IPS-20b (cell line): ENCODE data around the gene SERPINA6.
"Not testable (repeated sequence)": the region's sequence is repeated elsewhere in the genome, so short reads cannot be mapped to it uniquely, and the experiment has no call there.

ENCODE experiments used
- H3K27ac ChIP-seq: one replicate; pipeline ENCODE4 v1.5.1; 2013; ENCODE audit warnings: low read length
- H3K27me3 ChIP-seq: 2 replicates; pipeline ENCODE4 v1.6.1; 2013; ENCODE audit warnings: mild to moderate bottlenecking, low read length, inconsistent platforms; ENCODE audit not compliant: insufficient read depth
- H3K36me3 ChIP-seq: 2 replicates; pipeline ENCODE4 v1.6.1; 2013; ENCODE audit warnings: low read depth, mild to moderate bottlenecking, inconsistent platforms, low read length, moderate library complexity; ENCODE audit not compliant: insufficient read depth
- H3K4me1 ChIP-seq: 2 replicates; pipeline ENCODE4 v1.6.1; 2013; ENCODE audit warnings: mild to moderate bottlenecking, control low read depth, inconsistent platforms, low read length, moderate library complexity; ENCODE audit not compliant: insufficient read depth
- H3K4me3 ChIP-seq: 2 replicates; pipeline ENCODE4 v1.5.1; 2013; ENCODE audit warnings: mild to moderate bottlenecking, low read length, inconsistent platforms
- H3K9ac ChIP-seq: 2 replicates; pipeline ENCODE4 v1.6.1; 2013; ENCODE audit warnings: low read depth, mild to moderate bottlenecking, inconsistent platforms, low read length, moderate library complexity
- H3K9me3 ChIP-seq: 2 replicates; pipeline ENCODE4 v1.6.1; 2013; ENCODE audit warnings: mild to moderate bottlenecking, low read depth, low read length, inconsistent platforms; ENCODE audit not compliant: insufficient read depth

SERPINA6 gene

DNA sequence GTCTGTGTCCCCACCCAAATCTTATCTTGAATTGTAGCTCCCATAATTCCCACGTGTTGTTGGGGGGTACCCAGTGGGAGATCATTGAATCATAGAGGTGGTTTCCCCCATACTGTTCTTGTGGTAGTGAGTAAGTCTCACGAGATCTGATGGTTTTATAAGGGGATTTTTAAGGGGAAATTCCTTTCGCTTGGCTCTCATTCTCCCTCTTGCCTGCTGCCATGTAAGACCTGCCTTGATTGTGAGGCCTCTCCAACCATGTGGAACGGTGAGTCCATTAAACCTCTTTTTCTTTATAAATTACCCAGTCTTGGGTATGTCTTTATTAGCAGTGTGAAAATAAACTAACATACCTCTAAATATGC is 27.0 kb downstream of the SERPINA6 start:
- H3K27me3 ChIP-seq, H3K36me3 ChIP-seq, H3K4me3 ChIP-seq, H3K4me1 ChIP-seq, H3K27ac ChIP-seq, H3K9me3 ChIP-seq, H3K9ac ChIP-seq: not testable (repeated sequence)

DNA sequence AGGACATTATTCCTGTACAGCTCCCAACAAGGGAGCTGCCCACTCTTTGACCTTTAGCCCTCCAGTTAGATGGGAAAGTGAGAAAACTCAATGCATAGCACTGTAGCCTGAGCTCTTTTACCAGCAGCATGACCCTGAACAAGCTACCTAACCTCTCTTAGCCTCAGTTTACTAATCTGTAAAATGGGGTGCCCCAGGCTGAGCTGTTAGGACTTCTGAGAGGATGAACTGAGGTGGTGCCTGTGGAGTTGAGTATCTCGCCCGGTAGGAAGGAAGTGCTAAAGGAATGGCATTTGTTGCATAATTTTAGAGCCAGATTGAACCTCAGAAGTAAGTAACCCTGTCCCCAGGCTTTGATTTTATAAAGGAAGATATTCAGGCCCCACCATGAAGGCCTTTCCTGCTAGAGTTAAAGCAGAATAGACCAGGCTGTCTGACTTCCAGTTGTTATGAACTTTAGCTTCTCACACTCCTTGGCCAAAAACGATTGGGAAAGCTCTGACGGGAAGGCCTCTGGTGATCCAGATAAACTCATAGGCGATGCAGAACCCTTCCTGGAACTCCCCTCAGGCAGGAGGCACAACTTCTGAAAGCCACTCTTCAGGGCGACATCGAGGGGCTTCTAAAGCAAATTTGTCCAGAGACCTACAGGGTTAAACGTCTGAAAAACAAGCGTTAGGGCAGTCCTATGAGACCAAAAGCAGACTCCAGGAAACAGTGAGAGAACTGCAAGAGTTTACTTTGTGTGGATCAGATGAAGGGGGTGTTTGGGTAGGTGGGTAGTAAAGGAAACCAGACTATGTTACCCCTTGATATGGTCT is 27.6 kb downstream of the SERPINA6 start:
- no peaks in the 10 kb centered on the region for H3K27me3 ChIP-seq
- no peak overlapping the region for H3K27ac ChIP-seq
- no peaks in the 10 kb centered on the region for H3K36me3 ChIP-seq
- no peaks in the 10 kb centered on the region for H3K4me1 ChIP-seq
- H3K9ac ChIP-seq: no peak overlapping the region
- no peaks in the 10 kb centered on the region for H3K9me3 ChIP-seq
- no peak overlapping the region for H3K4me3 ChIP-seq

DNA sequence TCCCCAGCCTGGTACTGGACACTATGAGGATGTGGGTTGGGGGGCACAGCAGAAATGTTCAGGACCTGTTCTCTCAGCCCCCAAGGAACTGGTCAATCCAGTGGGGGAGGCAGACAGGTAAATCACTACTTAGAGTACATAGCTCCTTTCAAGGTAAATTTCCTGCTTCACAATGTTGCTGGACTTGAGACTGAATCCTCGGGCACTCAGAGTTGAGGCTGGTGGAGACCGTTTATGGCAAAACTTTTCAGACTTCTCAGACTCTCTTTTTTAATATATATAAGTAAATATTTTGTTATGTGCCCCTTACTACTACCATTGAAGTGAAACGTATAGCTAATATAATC is 29.6 kb downstream of the SERPINA6 start:
- no peaks in the 10 kb centered on the region for H3K4me1 ChIP-seq
- H3K27ac ChIP-seq: no peak overlapping the region
- H3K4me3 ChIP-seq: no peak overlapping the region
- no peak overlapping the region for H3K9ac ChIP-seq
- no peaks in the 10 kb centered on the region for H3K27me3 ChIP-seq
- no peaks in the 10 kb centered on the region for H3K9me3 ChIP-seq
- no peaks in the 10 kb centered on the region for H3K36me3 ChIP-seq

DNA sequence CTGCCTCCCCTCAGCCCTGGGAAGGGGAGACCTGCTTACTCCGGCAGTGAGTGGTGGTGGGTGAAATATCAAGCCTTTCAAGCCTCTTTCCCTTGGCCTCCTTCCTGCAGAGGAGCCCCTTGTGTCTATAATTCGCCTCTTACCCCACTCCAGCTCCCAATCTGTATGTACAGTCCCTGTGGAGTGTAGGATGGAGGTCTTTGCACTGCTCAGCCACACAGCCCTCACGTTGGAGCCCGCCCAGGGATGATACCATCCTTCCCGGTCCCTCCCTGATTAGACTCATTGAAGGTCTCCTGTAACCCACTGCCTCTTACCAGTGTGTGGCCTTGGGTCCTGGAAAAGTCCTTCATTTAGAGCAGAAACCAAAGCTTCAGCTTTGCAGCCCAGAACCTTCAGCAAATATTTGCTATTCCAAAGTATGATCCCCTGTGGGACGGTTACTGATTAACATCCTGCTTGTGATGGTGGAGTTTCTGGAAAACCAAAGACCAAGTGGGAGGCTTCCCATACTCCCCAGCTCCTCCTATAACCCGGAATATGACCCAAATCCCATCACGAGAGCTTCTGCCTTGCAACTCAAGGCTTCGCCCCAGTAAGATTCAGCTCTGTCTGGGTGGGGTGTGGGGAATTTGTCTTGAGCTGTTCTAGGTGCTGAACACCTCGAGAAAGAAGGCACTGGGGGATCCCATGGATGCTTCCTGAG is 30.1 kb downstream of the SERPINA6 start, which contains the start of gene SERPINA10:
Gene SERPINA10, minus strand, starts transcription at position 397 of the 706 bp plus-strand sequence. CDS start 2,675 bp downstream, outside the sequence.
- H3K4me1 ChIP-seq: no peaks in the 10 kb centered on the region
- H3K36me3 ChIP-seq: no peaks in the 10 kb centered on the region
- no peaks in the 10 kb centered on the region for H3K9me3 ChIP-seq
- H3K27ac ChIP-seq: no peak within 1 kb of the TSS
- H3K4me3 ChIP-seq: no peak within 1 kb of the TSS
- H3K9ac ChIP-seq: no peak within 1 kb of the TSS
- H3K27me3 ChIP-seq: no peaks in the 10 kb centered on the region

DNA sequence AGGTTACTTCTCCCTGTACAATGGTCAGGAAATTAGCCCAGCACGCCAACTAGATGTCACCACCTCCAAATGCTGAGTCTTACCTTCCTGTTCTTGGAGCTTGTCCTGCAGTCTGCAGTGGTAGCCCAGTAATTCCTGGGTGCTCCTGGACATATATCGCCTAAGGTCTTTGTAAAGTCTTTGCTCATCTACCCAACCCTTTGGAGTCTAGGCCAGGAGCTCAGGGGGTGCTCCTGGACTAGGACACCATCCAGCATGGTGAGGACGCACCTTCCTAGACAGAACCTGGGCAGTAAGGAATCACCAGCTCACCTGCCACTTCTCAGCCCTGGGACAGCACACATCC is 30.6 kb downstream of the SERPINA6 start:
- Histone ChIP-seq H3K9ac (no peak overlapping the region), H3K27me3 (no peaks in the 10 kb centered on the region), H3K9me3 (no peaks in the 10 kb centered on the region), H3K4me3 (no peak overlapping the region), H3K36me3 (no peaks in the 10 kb centered on the region), H3K4me1 (no peaks in the 10 kb centered on the region), H3K27ac (no peak overlapping the region)

DNA sequence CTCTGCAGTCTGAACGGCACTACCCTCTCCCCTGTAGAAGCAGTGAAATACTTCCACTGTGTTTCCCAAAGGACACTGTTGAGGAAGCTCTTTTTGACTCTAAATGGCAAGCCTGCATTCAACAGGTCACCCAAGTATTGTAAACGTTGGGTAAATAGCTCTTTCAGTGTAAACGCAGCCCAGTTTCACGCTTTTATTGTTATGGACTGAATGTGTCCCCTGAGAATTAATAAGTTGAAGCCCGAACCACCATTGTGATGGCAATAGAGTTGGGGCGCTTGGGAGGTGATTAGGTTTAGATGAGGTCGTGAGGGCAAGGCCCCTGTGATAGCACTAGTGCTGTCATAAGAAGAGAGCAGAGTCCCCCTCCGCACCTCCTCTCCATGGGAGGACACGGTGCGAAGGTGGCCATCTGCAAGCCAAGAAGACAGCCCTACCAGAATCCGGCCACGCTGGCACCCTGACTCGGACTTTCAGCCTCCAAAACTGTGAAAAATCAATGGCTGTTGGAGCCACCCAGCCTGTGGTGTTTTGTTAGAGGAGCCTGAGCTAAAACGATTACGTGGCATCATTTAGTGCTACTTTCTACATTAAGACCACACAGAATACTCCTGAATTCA is 31.1 kb downstream of the SERPINA6 start:
- Histone ChIP-seq H3K4me3 (no peak overlapping the region), H3K4me1 (no peaks in the 10 kb centered on the region), H3K36me3 (no peaks in the 10 kb centered on the region), H3K9me3 (no peaks in the 10 kb centered on the region), H3K27me3 (no peaks in the 10 kb centered on the region), H3K27ac (no peak overlapping the region), H3K9ac (no peak overlapping the region)

DNA sequence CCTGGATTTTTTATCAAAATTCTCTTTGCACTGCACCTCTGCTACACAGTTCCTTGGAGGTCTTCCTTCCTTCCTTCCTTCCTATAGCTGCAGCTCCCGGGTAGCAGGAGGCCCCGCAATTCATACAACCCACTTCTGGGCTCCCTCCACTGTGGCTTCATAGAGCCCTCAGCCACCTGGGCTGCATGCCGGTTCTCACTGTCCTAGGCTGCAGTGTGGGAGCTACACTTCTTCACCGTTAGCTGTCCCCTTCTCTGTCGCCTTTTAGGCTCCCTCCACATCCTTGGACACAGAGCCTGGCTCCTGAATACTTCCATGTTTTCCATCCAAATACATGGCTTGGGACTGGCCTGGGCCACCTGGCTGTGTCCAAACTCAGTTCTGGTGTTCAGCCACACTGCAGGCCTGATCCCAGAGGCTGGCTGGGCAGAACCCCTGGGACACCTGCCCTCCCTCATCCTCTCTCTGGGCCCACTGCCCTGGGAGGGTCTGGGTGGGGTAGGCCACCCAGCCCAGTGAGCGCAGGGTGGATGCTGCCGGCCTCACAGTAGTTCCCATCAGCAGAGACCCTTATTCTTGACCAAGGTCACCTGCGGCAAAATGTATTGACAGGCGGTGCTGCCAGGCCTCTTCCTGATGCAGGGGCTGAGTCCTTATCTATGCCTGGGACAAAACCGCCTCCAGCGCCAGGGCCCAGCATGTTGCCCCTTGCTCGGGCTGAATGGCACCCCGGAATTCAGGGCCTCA is 31.8 kb downstream of the SERPINA6 start:
- no peaks in the 10 kb centered on the region for H3K36me3 ChIP-seq
- no peaks in the 10 kb centered on the region for H3K4me1 ChIP-seq
- no peak overlapping the region for H3K27ac ChIP-seq
- H3K9me3 ChIP-seq: no peaks in the 10 kb centered on the region
- H3K27me3 ChIP-seq: no peaks in the 10 kb centered on the region
- H3K4me3 ChIP-seq: no peak overlapping the region
- no peak overlapping the region for H3K9ac ChIP-seq

DNA sequence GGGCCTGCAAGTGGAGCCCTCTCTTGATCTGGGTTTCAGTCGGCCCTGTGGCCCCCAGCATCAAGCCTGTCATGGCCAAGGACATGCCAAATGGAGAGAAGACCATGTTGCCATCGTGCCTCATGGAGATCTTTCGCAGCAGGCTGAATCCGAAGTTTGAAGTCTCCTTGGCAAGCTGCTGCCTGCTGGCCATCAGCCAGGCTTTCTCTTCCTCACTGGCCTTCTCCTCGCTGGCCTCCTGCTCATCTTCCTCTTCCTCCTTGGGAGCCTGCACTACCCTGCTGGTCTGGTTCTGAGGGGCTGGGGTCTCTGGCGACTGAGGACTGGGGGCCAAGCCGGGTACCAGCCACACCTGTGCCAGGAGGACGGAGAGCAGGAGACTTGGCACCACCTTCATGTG is 32.9 kb downstream of the SERPINA6 start:
- Histone ChIP-seq H3K9me3 (no peaks in the 10 kb centered on the region), H3K36me3 (no peaks in the 10 kb centered on the region), H3K4me3 (no peak overlapping the region), H3K27me3 (no peaks in the 10 kb centered on the region), H3K4me1 (no peaks in the 10 kb centered on the region), H3K27ac (no peak overlapping the region), H3K9ac (no peak overlapping the region)

DNA sequence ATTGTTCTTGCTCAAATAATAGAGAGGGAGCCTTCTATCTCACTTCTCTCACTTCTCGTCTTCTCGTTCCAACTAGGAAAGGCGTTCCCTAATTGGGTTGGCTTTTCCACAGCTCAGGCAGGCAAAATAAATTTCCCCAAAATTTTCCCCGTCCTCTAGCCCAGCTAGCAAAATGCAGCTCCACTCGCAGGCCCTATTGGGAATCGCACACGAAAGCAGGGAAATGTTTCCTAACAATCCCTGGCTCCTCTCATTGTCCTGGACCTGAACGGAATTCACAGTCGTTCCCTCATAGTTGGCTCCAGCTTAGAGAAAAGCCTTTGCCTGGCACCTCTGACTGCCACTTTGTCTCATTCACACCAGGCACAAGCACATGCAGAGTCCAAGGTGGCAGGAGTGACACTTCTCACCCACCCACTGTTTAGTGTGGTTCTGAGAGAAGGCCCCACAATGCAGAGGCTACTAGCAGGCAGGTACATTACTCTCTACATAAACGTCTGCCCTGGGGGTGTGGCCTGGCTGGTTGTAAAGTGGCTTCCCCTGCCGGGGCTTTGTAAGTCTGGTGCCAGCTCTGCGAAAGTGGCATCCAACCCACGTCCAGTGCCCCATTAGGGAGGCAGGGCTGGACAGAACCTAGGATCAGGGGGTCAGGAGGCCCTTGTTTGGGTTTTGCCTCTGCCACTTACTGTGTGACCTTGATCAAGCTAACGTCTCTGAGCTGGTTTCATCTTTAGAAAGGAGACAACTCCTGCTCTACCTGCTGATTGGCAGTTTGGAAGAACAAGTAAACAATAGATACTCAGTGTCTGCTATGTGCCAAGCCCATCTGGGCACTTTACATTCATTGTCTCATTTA is 34.3 kb downstream of the SERPINA6 start:
- Histone ChIP-seq H3K36me3 (no peaks in the 10 kb centered on the region), H3K9ac (no peak overlapping the region), H3K4me1 (no peaks in the 10 kb centered on the region)

DNA sequence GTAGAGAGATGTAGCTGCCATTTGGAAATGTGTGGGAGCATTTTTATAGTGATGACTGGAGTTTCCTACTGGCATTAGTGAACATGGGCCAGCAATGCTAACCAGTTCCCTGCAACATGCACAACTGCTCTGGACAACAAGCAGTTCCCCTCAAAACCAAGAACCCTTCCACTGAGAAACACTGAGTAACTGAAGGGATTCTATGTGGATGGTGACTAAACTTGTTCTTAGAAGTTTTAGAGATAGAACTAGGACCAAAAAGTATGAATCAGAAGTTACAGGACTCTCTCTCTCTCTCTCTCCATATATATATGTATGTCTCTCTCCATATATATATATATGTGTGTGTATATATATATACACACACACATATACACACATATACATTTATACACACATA is 38.0 kb downstream of the SERPINA6 start:
- no peaks in the 10 kb centered on the region for H3K36me3 ChIP-seq
- no peaks in the 10 kb centered on the region for H3K9me3 ChIP-seq
- H3K4me3 ChIP-seq: no peak overlapping the region
- H3K4me1 ChIP-seq: no peaks in the 10 kb centered on the region
- H3K9ac ChIP-seq: no peak overlapping the region
- no peaks in the 10 kb centered on the region for H3K27me3 ChIP-seq
- H3K27ac ChIP-seq: no peak overlapping the region

More for the DNA sequence above, 34.3 kb downstream of the SERPINA6 start:
- H3K27me3 ChIP-seq: no peaks in the 10 kb centered on the region
- H3K27ac ChIP-seq: no peak overlapping the region
- no peaks in the 10 kb centered on the region for H3K9me3 ChIP-seq
- no peak overlapping the region for H3K4me3 ChIP-seq

DNA sequence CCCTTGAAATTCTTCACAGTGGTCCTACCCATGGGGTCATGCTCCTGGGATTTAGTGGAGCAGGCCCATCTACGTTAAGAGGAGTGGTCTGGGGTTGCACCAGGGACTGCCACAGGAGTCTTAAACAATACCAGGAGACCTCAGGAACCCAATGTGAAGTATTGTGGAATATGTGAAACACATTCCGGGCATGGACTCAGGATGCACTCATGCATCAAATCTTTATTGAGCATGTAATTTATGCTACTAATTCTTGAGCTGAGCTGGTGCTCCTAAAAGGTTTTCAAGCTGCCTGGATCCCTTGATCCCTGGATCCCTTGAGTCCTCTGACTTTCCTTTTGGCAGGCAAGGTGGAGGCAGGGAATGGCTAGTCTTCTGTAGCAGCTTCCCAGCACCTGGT is 38.9 kb downstream of the SERPINA6 start:
- Histone ChIP-seq H3K27ac (no peak overlapping the region), H3K4me1 (no peaks in the 10 kb centered on the region), H3K4me3 (no peak overlapping the region), H3K9me3 (no peaks in the 10 kb centered on the region), H3K36me3 (no peaks in the 10 kb centered on the region), H3K27me3 (no peaks in the 10 kb centered on the region), H3K9ac (no peak overlapping the region)
